ENCODE results near the gene ACTL6A.

The ACTL6A gene

DNA sequence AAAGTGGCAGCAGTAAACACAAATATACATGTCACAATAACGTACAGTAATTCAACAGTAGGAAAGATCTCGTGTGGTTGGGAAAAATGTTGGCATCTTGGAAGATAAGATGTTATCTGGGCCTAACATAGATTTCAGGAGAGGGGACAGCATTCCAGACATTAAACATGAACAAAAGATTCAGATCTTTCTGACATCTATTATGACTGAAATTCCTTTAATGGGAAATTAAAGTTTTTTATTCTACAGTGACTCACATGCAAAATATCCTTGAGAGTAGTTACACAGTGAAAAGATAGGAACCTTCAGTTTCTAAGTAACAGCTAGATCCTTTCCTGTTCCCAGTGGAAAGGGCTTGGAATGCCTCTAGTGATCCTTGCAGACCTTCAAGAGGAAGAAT lies 51.1 kb downstream of the ACTL6A start:
- Mint-ChIP-seq H3K9me3 (no peaks in the 10 kb centered on the region), H3K4me1 (peaks cover 24% of the 10 kb centered on the region), H3K27ac (peak overlapping the region; percentile 2), H3K36me3 (peaks cover 35% of the 10 kb centered on the region), H3K4me3 (no peak overlapping the region)
- no peak for DNase-seq (ENCODE audit: low spot score in 2 of 2)
- no peak for ATAC-seq

DNA sequence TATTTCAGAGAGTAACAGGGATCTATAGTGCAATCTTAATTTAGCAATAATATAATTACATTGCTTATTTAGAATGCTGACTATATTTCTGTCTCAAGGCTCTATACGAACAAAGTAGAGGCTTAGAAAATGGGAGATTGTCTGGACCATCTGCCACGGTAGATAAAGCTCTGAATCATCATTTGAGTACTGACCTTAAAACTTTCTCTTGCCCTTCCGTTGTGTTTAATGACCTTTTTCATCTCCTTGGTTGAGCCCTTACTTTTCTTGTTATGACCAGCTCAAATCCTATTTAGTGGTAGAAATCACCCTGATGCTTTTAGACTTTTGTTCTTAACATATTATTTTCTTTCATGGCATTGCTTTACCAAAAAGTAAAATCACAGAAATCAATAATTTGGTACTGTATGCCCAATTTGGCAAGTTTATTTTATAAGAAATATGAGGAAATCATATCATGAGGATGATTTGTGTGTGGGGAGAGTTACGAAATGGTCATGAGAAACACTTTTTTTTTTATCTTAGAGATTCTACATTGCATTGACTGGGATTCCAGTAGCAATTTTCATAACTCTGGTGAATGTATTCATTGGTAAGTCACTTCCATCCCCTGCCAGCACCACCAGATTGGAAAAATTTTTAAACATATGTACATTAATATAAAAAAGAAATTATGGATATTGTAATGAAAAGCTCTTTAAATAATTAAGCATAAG lies 52.9 kb downstream of the ACTL6A start:
- DNase-seq (ENCODE audit: low spot score in 2 of 2): no peak
- no peak for ATAC-seq
- Mint-ChIP-seq H3K4me1 (peaks cover 7% of the 10 kb centered on the region), H3K27ac (no peak overlapping the region), H3K36me3 (peaks cover 53% of the 10 kb centered on the region), H3K4me3 (no peak overlapping the region), H3K9me3 (no peaks in the 10 kb centered on the region)

DNA sequence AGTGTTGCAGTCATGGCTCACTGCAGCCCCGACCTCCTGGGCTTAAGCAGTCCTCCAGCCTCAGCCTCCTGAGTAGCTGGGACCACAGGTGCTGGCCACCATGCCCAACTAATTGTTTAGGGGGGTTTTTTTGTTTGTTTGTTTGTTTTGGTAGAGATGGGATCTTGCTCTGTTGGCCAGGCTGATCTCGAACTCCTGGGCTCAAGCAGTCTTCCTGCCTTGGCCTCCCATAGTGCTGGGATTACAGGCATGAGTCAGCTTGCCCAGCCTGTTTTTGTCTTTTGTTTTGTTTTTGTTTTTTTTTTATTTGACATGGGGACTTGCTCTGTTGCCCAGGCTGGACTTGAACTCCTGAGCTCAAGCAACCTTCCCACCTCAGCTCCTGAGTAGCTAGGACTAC lies 59.3 kb downstream of the ACTL6A start:
- DNase-seq (ENCODE audit: low spot score in 2 of 2) (no peak), ATAC-seq (no peak)
- H3K27ac Mint-ChIP-seq: no peak overlapping the region
- no peaks in the 10 kb centered on the region for H3K4me1 Mint-ChIP-seq
- H3K36me3 Mint-ChIP-seq: peaks cover 89% of the 10 kb centered on the region
- H3K9me3 Mint-ChIP-seq: no peaks in the 10 kb centered on the region
- no peak overlapping the region for H3K4me3 Mint-ChIP-seq

DNA sequence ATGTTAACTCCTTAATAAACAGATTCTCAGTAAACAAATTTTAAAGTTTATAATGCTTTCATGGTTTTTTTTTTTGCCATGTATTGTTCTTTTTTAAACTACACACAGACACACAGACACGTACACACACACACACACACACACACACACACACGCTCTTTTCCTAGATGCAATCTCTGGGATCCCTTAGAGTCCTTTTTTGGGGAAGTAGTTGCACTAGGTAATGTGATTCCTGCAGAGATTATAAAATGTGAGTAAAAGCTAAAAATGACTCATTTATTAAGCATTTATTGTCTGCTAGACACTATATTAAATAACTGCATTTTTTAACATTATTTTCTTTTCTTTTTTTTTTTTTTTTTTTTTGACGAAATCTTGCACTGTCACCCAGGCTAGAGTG lies 61.7 kb downstream of the ACTL6A start:
- Mint-ChIP-seq H3K4me1 (no peaks in the 10 kb centered on the region), H3K36me3 (peaks cover 65% of the 10 kb centered on the region), H3K9me3 (no peaks in the 10 kb centered on the region), H3K27ac (no peak overlapping the region), H3K4me3 (no peak overlapping the region)
- DNase-seq (ENCODE audit: low spot score in 2 of 2) (no peak), ATAC-seq (no peak)

DNA sequence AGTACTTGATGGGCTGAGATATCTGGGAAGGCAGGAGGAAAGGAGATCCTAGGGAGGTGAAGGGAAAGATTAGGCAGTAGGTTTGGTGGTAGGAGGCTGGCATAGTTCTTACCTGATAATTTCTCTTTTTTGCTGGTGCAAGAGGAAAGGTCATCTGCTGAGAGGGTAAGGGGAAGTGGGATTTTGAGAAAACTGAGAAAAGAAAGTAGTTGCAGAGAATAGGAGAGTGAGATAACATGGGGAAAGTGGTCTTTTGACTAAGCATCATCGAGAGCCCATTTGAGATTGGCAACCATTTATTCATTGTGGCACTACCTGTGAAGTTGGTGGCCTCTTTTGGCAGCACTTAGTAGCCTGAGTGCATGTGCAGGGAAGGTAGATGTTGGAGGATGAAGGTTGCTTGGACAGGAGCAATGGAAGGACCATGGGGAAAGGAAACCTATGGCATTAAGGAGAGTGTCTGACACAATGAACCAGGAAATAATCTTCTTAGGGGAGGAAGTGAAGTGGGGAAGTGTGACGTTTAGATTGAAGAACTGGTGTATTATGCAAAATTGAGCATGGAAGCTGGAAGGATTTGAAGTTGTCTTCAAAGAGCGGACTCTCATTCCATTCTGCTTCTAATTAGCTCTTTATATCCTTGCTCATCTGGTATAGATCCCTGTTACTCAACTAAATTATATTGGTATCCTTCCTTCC lies 68.2 kb downstream of the ACTL6A start:
- Mint-ChIP-seq H3K36me3 (peaks cover under 1% of the 10 kb centered on the region), H3K4me3 (no peak overlapping the region), H3K9me3 (no peaks in the 10 kb centered on the region), H3K27ac (no peak overlapping the region), H3K4me1 (no peaks in the 10 kb centered on the region)
- no peak for ATAC-seq
- no peak for DNase-seq (ENCODE audit: low spot score in 2 of 2)
